HG03460 (cell line): ENCODE measurements around the gene MSH3.
"Not testable (repeated sequence)": the region's sequence is repeated elsewhere in the genome, so short reads cannot be mapped to it uniquely, and the experiment has no call there.

Experiments used
- ATAC-seq: cut with Tn5 transposase; IDR thresholded peaks from one replicate; pipeline ENCODE4 v1.9.1; 2021; ENCODE audit not compliant: unreplicated experiment

MSH3 gene

DNA sequence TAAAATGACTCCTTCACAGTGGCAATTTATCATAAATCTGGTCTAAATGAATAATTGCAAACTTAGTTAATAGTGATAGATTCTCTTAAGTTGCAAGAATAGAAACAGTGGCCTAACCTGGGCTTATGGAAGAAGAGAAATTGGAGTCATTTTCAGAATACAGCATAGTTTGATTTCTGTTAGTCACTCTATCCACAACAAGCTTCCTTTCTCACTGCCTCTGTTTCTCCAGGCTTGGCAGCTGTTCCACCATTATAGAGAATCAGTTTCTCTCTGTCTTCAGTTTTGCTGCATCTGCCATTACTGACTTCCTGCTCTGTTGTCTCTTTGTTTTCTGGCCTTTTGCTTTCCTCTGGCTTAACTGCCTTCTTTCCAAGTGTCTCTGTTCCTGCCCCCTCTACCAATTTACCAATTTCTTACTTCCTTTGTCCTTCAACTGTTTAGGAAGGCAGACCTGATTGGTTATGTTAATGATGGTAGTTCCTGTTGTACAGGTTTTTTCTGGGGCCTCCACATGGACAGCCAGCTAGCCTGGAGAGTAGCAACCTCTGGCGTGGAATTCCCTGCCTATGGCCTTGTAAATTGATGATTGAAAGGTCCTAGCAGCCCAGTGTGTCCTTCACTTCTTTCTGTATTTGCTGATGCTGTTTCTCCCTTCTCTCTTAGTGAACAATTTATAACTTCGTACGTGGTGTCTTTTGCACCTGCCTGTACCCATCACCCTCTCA is 229.8 kb downstream of the MSH3 start:
- ATAC-seq = no peak

DNA sequence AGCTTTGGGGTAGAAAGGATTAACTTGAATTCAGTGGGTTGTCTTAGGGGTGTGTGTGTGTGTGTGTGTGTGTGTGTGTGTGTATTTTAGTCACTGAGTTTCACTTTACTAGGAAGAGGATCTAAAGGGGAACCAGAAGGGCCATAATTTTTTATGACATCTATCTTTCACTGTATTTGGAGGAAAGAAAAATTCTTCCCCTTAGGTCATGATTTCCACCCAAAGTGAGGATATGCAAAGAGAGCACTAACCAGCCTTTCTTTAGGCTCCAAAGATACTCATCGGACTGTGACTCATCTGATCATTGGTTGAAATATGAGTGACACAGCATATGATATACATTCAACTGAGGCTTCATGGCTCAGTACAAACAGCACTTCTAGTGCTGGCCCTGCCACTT is 230.5 kb downstream of the MSH3 start:
- ATAC-seq = no peak

DNA sequence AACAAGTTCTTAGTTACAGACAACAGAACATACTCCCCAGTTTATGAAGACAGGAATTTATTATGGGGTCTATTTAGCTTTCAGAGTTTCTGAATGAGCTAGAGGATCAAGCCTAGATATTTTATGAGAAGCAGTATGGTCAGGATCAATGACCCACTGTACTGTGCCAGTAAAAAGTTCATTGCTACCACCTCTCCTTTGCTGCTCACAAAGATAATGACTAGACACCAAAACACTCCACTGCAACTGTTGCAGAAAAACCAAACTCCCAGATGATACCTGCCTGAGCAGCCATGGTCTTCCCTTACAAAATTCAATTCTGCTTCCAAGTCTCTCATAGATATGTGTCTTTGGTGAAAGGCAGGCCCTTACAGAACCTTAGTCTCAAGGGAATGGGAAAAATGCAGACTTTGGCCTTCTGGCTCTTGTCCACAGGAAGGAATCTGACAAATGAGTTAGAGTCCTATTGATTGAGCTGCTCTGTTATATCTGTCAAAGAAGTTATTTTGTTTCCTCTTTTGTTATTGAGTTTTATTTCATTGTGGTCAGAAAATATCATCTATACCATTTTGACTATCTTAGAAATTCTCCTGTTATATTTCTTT is 231.0 kb downstream of the MSH3 start:
- ATAC-seq = no peak

DNA sequence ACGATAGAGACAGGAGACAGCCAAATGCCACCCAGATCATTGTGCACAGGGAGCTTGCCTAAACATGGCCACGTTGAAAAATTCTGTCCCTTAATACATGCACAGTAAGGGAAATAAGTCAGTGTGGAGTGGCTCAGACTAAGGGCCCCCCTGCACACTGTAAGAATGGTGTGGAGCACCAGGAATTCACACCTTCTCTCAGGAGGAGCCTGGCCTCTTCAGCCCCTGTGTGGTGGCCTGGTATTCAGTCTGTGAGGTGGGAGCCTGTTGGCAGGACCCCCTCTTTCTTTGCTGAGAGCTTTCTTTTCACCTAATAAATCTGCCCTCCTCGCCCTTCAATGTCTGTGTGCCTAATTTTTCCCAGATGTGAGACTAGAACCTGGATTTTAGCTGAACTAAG is 239.6 kb downstream of the MSH3 start:
- no peak for ATAC-seq

DNA sequence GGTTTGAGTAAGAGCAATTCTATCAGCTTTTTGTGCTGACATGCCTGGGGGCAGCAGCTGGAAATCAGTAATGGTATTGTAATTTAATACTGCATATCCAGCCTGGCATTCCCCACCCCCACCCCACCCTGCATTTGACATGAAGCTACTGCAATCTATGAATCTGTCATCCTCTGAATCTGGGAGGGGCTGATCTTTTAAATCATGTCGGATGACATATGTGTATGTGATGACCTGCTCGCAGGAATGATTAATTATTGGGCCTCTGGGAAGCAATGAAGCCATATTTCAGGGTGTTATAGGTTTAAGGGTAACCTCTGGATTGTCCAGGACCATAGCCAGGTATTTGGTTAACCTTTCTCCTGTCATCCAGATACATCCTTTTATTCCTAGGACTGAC is 241.1 kb downstream of the MSH3 start:
- ATAC-seq = no peak

- ATAC-seq = not testable (repeated sequence)
Observed at GRCh38 chr5:80902624-80903023, 248.2 kb downstream of the MSH3 start.

DNA sequence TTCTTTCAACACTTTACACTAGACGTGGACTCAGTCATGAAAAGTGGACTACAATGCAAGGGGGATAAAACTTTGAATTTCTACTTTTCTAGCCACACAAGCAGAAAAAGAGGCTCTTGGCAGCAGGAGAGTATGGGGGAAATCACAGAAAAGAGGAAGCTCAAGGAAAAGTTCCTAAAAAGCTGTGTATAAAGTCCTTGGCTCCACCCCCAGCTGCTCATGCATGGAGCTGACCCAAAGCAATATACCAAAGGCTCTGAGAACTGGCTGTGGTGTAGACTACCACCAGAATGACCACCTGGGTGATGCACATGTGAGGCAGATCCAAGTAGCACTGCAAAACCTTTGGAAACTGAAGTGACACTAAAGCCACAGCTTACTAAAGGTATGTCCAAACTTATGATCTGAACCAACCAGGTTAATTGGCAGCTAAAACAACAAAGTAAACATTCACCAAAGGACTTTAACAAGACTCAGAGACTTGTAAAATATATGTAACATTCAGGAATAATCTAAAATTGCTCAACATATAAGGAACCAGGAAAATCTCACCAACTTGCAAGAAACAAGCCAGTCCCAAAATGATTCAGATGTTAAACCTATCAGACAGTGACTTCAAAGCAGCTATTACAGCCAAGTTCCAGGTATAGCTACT is 250.2 kb downstream of the MSH3 start:
- ATAC-seq = no peak

GRCh38 chr5:80905405-80905804 is 251.0 kb downstream of the MSH3 start:
- ATAC-seq = no peak

- ATAC-seq = no peak
Observed at GRCh38 chr5:80912479-80912878, 258.0 kb downstream of the MSH3 start.

DNA sequence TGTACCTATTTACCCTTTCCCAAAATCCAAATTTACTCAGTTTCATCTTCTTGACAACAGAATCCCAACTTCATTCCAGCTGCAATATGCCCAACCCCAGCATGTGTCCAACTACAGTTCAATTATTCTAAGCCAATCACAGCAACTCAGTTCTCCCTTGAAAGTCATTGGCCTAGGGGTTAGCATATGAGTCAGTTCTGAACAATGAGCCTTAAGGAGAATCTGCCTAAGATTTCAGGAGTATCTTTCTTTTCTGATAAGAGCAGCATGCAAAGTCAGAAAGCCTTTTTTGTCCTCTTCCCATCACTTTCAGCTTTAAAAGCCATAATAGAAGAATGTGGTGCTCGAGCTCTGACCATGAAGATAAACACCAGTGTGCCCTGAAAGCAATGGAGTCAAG is 261.3 kb downstream of the MSH3 start:
- ATAC-seq = no peak

- no peak for ATAC-seq
Observed at GRCh38 chr5:80916676-80917075, 262.2 kb downstream of the MSH3 start.

DNA sequence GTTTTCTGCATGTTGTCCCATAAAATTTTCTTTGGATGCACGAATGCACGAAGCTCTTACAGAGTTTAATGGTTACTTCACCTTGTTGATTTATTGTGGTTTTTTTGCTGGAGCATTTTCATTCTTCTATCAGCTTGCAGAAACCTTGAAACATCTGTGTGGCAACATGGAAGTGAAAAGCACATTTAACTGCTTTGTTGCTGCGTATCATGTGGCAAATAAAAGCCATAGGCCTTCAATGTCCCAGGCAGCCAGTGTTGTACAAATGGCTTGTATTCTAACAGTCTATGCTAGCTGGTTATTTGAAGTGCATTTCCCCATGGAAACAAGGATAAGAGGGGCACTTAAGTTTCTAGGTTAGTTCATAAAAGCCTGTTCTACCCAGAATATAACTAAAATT is 263.2 kb downstream of the MSH3 start:
- no peak for ATAC-seq

- no peak for ATAC-seq
Observed at GRCh38 chr5:80919678-80920196, 265.3 kb downstream of the MSH3 start.

DNA sequence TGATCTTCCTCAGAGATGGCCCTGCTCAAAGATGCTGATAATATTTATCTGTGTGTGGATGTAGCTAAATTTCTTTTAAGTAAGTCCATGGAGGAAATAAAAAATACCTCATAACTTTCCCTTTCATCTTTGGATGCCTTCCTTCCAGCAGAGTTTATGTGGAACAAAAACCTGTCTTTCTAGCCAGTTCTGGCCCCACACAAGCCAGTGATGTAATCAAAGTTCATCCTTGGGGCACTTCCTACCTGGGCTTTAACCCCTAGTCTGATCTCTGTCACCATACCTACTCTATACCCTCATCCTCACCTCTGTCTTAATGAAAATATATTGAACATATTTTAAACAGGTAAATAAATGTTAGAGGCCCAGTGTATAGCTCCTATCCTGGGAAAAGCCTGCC is 265.9 kb downstream of the MSH3 start:
- ATAC-seq = no peak

DNA sequence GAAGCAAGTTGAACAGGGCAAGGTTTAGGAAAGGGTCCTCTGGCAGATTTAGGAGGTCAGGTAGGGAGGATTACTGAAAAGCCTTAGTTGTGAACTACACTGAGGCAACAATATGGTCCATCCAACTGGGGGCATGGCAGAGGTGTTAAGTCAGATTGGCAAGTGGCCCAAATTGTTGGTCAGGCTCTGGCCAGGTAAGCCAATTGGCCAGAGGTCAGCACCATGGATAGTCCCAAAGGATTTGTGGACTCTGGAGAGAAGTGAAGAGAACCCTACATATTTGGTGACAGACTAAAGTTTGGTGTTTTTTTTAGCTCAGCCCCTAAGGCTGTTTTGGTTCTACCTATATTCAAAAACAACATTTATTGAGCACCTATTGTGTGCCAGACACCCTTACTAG is 266.6 kb downstream of the MSH3 start:
- no peak for ATAC-seq

DNA sequence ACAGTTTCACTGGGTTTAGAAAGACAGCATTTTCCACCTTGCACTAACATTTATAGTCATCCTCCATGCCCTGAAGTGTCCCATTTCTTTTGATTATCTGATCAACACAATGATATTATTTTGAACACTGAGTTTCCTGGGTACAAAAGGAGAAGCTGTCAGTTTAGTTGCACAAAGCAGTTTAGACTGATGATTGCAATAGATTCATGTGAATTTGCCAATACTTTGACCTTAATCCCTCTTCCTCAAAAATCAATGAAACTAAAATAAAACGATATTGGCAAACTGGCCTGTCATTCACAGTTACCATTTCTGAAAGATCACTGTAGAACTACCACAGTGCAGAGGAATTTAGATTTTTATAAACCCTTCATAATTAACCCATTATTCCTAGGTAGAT is 271.5 kb downstream of the MSH3 start:
- no peak for ATAC-seq
